OCI-LY3 (cell line): ENCODE data around the gene MRPL58.

Experiments used
- H2AFZ ChIP-seq: fragments of 200-600, 300-600 bp; shearing (Covaris generic); 2 replicates; pipeline ENCODE4 v1.6.0; 2014; ENCODE audit warnings: antibody characterized with exemption, low read depth, low read length
- H3K27ac ChIP-seq: fragments of 200-600, 300-600 bp; sonication (generic); 2 replicates; pipeline ENCODE4 v1.5.1; 2014; ENCODE audit warnings: mild to moderate bottlenecking, low read length, moderate library complexity, mixed read lengths
- H3K27me3 ChIP-seq: fragments of 200-600, 300-600 bp; sonication (generic); 2 replicates; pipeline ENCODE4 v1.6.1; 2014; ENCODE audit warnings: low read depth, low read length, mixed read lengths
- H3K36me3 ChIP-seq: fragments of 200-600, 300-600 bp; sonication (generic); replicated peaks from 2 replicates; pipeline ENCODE3; 2014; ENCODE audit warnings: low read depth, low read length, mixed read lengths
- H3K4me1 ChIP-seq: fragments of 300-600, 200-600 bp; sonication (generic); 2 replicates; pipeline ENCODE4 v1.6.1; 2014; ENCODE audit warnings: low read length, mixed read lengths
- H3K4me2 ChIP-seq: fragments of 200-600, 300-600 bp; sonication (generic); 2 replicates; pipeline ENCODE4 v1.6.1; 2014; ENCODE audit warnings: low read length, mixed read lengths
- H3K4me3 ChIP-seq: fragments of 300-600, 200-600 bp; sonication (generic); 2 replicates; pipeline ENCODE4 v1.5.1; 2014; ENCODE audit warnings: antibody characterized with exemption, mild to moderate bottlenecking, low read length, moderate library complexity
- H3K79me2 ChIP-seq: fragments of 300-600, 200-600 bp; shearing (Covaris generic); 2 replicates; pipeline ENCODE4 v1.6.1; 2014; ENCODE audit warnings: mild to moderate bottlenecking, low read length, mixed read lengths
- H3K9ac ChIP-seq: fragments of 300-600, 200-600 bp; shearing (Covaris generic); 2 replicates; pipeline ENCODE4 v1.6.0; 2014; ENCODE audit warnings: mild to moderate bottlenecking, low read length, moderate library complexity
- H3K9me3 ChIP-seq: fragments of 200-600, 300-600 bp; shearing (Covaris generic); 2 replicates; pipeline ENCODE4 v1.6.1; 2014; ENCODE audit warnings: low read length, mixed read lengths; ENCODE audit not compliant: insufficient read depth
- H4K20me1 ChIP-seq: fragments of 200-600, 300-600 bp; sonication (generic); 2 replicates; pipeline ENCODE4 v1.6.1; 2016; ENCODE audit warnings: low read length, mixed read lengths; ENCODE audit not compliant: insufficient read depth
- CTCF ChIP-seq: fragments of 200-600, 300-600 bp; sonication (generic); IDR thresholded peaks from 2 replicates; pipeline ENCODE4 v1.5.1; 2014; ENCODE audit warnings: antibody characterized with exemption, low read length, low read depth
- EZH2phosphoT487 ChIP-seq: fragments of 200-600 bp; shearing (Covaris generic); IDR thresholded peaks from 2 replicates; pipeline ENCODE4 v1.6.1; 2018; ENCODE audit warnings: antibody characterized with exemption, mixed run types, low read depth

The MRPL58 gene

GRCh38 chr17:75064867-75065561 lies 52.5 kb downstream of the MRPL58 start:
- no peaks in the 10 kb centered on the region for H3K4me1 ChIP-seq
- H3K9me3 ChIP-seq, result no peaks in the 10 kb centered on the region
- H4K20me1 ChIP-seq, result no peaks in the 10 kb centered on the region
- no peak overlapping the region for H2AFZ ChIP-seq
- H3K27ac ChIP-seq, result no peak overlapping the region
- no peaks in the 10 kb centered on the region for H3K79me2 ChIP-seq
- H3K4me3 ChIP-seq, result no peak overlapping the region
- H3K9ac ChIP-seq, result no peak overlapping the region
- no peak overlapping the region for H3K4me2 ChIP-seq
- no peak for TF ChIP-seq EZH2phosphoT487
- TF ChIP-seq CTCF, result no peak
- no peaks in the 10 kb centered on the region for H3K27me3 ChIP-seq
- H3K36me3 ChIP-seq, result peaks cover 8% of the 10 kb centered on the region

- Histone ChIP-seq H2AFZ (no peak overlapping the region), H3K9me3 (no peaks in the 10 kb centered on the region), H3K27ac (no peak overlapping the region), H3K4me3 (no peak overlapping the region), H3K9ac (no peak overlapping the region), H3K36me3 (peaks cover 8% of the 10 kb centered on the region), H3K27me3 (no peaks in the 10 kb centered on the region), H4K20me1 (no peaks in the 10 kb centered on the region), H3K4me2 (no peak overlapping the region), H3K79me2 (no peaks in the 10 kb centered on the region), H3K4me1 (no peaks in the 10 kb centered on the region)
- no peak for TF ChIP-seq CTCF
- TF ChIP-seq EZH2phosphoT487, result no peak
These were observed 53.2 kb downstream of the MRPL58 start for GRCh38 chr17:75065562-75066151.

GRCh38 chr17:75067856-75068255 lies 55.4 kb downstream of the MRPL58 start:
- Histone ChIP-seq H3K4me1 (no peaks in the 10 kb centered on the region), H3K9ac (no peak overlapping the region), H3K36me3 (peaks cover 5% of the 10 kb centered on the region), H3K27ac (no peak overlapping the region), H3K4me3 (no peak overlapping the region), H2AFZ (no peak overlapping the region), H4K20me1 (no peaks in the 10 kb centered on the region), H3K27me3 (no peaks in the 10 kb centered on the region), H3K4me2 (no peak overlapping the region), H3K9me3 (no peaks in the 10 kb centered on the region), H3K79me2 (no peaks in the 10 kb centered on the region)
- TF ChIP-seq EZH2phosphoT487, result no peak

- Histone ChIP-seq H3K27me3 (no peaks in the 10 kb centered on the region), H3K4me3 (no peak overlapping the region), H2AFZ (no peak overlapping the region), H3K36me3 (no peaks in the 10 kb centered on the region), H3K79me2 (no peaks in the 10 kb centered on the region), H3K4me2 (no peak overlapping the region), H3K27ac (no peak overlapping the region), H3K9me3 (no peaks in the 10 kb centered on the region), H3K9ac (no peak overlapping the region), H4K20me1 (no peaks in the 10 kb centered on the region), H3K4me1 (no peaks in the 10 kb centered on the region)
- no peak for TF ChIP-seq EZH2phosphoT487
- no peak for TF ChIP-seq CTCF
These were observed 56.3 kb downstream of the MRPL58 start for GRCh38 chr17:75068750-75069149.
